ENCODE measurements around the gene BRD3OS.

- TF ChIP-seq EZH2 (IDR thresholded peaks at IDR 0.05; ENCODE audit: borderline replicate concordance, low read depth, low read length, severe bottlenecking) = no peak
- no peak for TF ChIP-seq CTCF (IDR thresholded peaks at IDR 0.05; ENCODE audit: borderline replicate concordance, extremely low read depth, low read length, poor library complexity, severe bottlenecking)
Observed at GRCh38 chr9:134069480-134070399, 44.5 kb downstream of the BRD3OS start.
